Lung microvascular endothelial cell (primary cell): ENCODE results near the gene BPIFB4. TPM values are rescaled to one million over a fixed set of nuclear protein-coding genes. Genes with fewer than 3 reads are reported as not detected.

Experiments used
- total RNA-seq: library from RNA; depleted of rRNA; stranded (reverse); fragments of >200 nt; gene quantifications from 2 replicates; pipeline ENCODE4 v1.2.1, GENCODE V29; 2014

The BPIFB4 gene
- total RNA-seq, 1 donor from 2014 or later = not detected

Other genes with a start within 250 kb of the BPIFB4 start
- gene EFCAB8, start 220.7 kb upstream of the BPIFB4 start, total RNA-seq = under 0.01 TPM in 2 replicates
- gene SUN5, start 75.2 kb upstream of the BPIFB4 start, total RNA-seq = not detected in 2 replicates
- not detected in 2 replicates for gene BPIFB2, start 71.9 kb upstream of the BPIFB4 start, total RNA-seq
- not detected in 2 replicates for gene BPIFB6, start 48.0 kb upstream of the BPIFB4 start, total RNA-seq
- not detected in 2 replicates for gene BPIFB3, start 25.7 kb upstream of the BPIFB4 start, total RNA-seq
- gene BPIFA2, start 88.5 kb downstream of the BPIFB4 start, total RNA-seq = not detected in 2 replicates
- gene BPIFA3, start 137.7 kb downstream of the BPIFB4 start, total RNA-seq = not detected in 2 replicates
- not detected in 2 replicates for gene BPIFA1, start 156.4 kb downstream of the BPIFB4 start, total RNA-seq
- gene BPIFB1, start 203.6 kb downstream of the BPIFB4 start, total RNA-seq = not detected in 2 replicates